Breast epithelium (tissue), 3 donors: ENCODE results near the gene CIB4.

ENCODE experiments used
- CTCF ChIP-seq, 3 donors: fragments of 450-650 bp; IDR thresholded peaks; one replicate each; pipeline ENCODE4 v1.5.1; 2016 to 2017; ENCODE audit warnings: antibody characterized with exemption in 3 of 3, mild to moderate bottlenecking in 3 of 3, moderate library complexity in 3 of 3
- POLR2A ChIP-seq: fragments of 450-650 bp; IDR thresholded peaks from one replicate; pipeline ENCODE4 v1.6.1; 2016; ENCODE audit warnings: antibody characterized with exemption, mild to moderate bottlenecking, moderate library complexity
- POLR2AphosphoS5 ChIP-seq, 3 donors: sonication (generic); formaldehyde crosslinking; IDR thresholded peaks; one replicate each; pipeline ENCODE4 v1.6.1; 2017; ENCODE audit warnings: antibody characterized with exemption in 3 of 3

- TF ChIP-seq CTCF (IDR thresholded peaks at IDR 0.05) (no peak), POLR2A (no peak), POLR2AphosphoS5 (IDR thresholded peaks at IDR 0.05) (no peak)
Observed at GRCh38 chr2:26617588-26618083, 23.5 kb downstream of the CIB4 start.
